OCI-M1 (cell line): ENCODE measurements around the gene COL25A1.
"Not testable (repeated sequence)": the region's sequence is repeated elsewhere in the genome, so short reads cannot be mapped to it uniquely, and the experiment has no call there.

Experiments used
- DNase-seq: peaks from one replicate; lab custom pipeline; 2025; lab: John Stamatoyannopoulos, UW

COL25A1 gene

DNA sequence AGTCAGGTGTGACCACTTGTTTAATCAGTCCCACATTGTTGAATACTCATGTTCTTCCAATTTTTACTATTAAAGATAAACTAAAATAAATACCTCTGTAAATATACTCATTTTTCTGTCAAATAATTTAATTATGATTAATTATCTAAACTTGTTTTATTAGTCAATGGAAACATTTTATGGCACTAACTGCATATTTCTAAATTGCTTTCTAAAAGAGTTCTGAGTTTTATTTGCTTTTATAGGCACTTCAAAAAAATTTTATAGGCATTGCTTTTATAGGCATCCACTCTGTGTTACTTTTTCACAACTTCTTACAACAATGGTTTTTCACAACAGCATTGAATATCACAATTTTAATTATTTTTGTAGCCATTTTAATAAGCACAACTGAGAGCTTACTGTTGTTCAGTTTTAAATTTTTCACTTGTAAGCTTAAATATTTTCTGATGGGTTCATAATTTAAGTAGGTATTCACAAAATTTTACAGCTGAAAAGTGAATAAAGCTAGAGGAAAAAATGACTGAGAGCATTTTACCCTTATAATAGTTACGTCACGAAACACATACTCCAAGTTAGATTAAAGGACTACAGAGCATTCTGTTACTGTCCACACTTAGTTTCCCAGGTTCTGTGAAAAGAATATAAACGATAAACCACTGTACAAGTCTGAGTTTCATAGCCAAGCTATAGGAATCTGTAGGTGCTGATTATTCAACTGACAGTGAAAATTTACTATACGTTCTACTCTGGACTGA lies 398.8 kb downstream of the COL25A1 start:
- DNase-seq: no peak

GRCh38 chr4:108902769-108903168 lies 399.7 kb downstream of the COL25A1 start:
- no peak for DNase-seq

GRCh38 chr4:108901291-108901690 lies 401.2 kb downstream of the COL25A1 start:
- DNase-seq: no peak

DNA sequence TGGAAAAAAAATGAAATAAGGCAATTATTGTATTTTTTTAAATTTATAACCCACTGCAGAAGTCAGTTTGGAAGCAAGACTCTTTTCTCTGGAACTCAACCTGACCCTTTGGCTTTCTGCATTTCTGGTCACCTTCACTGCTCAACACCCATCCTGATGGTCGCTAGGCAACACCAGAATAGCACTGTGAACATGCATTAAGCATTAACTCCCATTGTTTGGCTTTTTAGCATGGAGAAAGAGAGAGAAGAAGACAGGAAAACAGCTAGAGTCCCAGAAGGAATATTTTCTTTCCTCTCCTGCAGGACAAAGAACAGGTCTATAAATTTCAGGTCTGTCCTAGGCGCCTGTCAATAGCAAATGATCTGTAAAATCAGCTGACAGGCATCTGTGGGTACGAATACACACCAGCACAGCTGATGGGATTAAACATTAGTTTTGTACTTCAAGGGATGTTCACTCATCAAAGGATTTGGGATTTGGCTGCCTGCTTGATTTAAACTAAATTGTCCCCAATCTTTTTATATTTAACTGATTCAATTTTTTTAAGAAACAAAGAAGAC lies 402.4 kb downstream of the COL25A1 start:
- no peak for DNase-seq

DNA sequence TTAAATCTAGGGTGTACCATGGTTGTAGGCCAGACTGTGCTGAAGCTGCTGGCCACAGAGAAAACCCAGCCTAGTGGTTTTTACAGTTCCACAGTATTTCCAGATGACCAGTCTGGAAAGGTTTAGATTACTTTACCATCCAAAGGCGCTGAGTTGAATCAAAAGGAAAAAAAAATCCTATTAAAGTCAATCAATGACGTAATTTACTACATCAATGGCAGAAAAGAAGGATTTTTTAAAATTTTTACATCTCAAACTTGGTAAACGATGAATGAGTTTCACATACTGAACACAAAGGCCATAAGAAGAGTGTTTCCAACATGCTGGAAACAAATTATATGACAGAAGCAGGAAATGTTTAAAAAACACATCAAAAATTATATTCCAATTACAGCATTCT lies 409.0 kb downstream of the COL25A1 start:
- DNase-seq: no peak

- DNase-seq: no peak
Measured at GRCh38 chr4:108891896-108892590, 410.4 kb downstream of the COL25A1 start.

- DNase-seq: peak; percentile 9
Measured at GRCh38 chr4:108890484-108890881, 412.0 kb downstream of the COL25A1 start.

GRCh38 chr4:108889696-108890483 lies 412.6 kb downstream of the COL25A1 start:
- no peak for DNase-seq

GRCh38 chr4:108888769-108889168 lies 413.7 kb downstream of the COL25A1 start:
- no peak for DNase-seq

GRCh38 chr4:108887034-108887433 lies 415.4 kb downstream of the COL25A1 start:
- no peak for DNase-seq

- peak; percentile 10 for DNase-seq
Measured at GRCh38 chr4:108885211-108885610, 417.2 kb downstream of the COL25A1 start.

- DNase-seq: no peak
Measured at GRCh38 chr4:108884596-108884995, 417.9 kb downstream of the COL25A1 start.

- DNase-seq: no peak
Measured at GRCh38 chr4:108881986-108882385, 420.5 kb downstream of the COL25A1 start.

GRCh38 chr4:108881190-108881589 lies 421.3 kb downstream of the COL25A1 start:
- no peak for DNase-seq

DNA sequence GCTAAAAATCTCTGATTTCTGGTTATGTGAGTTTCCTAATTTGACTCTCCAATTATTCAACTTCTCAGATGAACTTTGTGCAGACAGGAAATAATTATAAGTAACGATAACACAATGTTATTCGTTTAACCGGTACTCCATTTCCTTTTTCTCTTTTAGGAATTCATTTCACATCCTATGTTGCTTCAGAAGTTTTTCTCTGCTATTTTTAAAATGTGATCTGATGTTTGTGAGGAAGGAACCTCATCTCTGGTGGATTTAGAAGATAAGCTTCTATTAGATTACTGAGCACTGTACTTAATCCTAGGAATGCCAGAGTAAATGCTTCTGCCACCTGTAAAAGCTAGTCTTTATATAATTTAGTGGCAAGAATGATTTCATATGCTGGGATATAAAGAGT lies 423.7 kb downstream of the COL25A1 start:
- no peak for DNase-seq

DNA sequence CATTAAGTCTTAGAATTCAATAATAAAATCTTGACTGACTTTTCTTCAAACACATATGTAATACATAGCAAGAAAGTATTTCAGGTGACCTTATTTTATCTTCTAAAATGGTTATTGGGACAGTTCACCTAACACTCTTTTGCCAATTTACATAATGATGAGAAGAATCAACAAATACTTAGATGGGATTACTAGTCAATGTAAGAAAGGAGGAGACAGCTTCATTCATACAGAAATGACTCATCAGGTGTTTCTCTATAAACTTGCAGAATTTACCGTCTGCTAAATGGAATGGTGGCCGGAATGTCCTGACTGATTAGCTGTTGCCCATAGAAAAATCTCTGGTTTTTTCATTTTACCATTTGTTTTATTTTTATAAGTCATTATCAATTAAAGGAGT lies 424.6 kb downstream of the COL25A1 start:
- no peak for DNase-seq

DNA sequence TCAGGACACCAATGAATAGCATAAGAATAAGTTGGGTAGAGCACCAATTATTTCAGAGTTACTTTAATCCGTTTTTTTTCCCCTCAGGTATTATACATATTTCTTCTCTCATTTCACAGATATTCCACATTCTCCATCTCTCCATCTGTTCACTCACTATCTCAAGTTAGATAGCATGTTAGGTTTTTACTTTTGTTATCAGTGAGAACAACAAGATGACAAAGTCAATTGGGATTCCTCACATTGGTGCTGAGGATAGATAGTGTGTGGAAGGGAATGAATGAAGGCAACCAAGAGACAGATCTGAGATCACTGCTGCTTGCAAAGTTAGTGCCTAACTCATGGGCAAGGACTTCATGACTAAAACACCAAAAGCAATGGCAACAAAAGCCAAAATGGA lies 427.7 kb downstream of the COL25A1 start:
- peak; percentile 7 for DNase-seq

GRCh38 chr4:108869970-108870369 lies 432.5 kb downstream of the COL25A1 start:
- DNase-seq: not testable (repeated sequence)

GRCh38 chr4:108868606-108869227 lies 433.7 kb downstream of the COL25A1 start:
- no peak for DNase-seq

DNA sequence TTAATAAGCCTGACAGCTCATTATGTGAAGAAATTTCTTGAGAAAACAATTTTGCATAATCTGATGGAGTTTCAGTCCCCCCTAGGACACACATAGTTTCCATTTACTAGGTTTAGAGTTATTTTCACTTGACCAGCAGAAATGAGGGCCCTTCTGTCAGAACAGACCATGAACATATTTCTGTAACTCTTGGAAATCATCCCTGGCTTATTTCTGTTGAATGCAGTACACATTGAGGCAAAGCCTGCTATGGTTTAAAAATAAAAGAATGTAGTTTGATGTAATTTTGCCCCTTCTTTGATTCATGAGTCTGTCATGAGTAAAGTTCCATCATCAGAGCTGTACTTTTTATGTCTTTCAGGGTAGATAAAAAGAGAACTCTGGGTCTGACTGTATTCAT lies 435.0 kb downstream of the COL25A1 start:
- no peak for DNase-seq

DNA sequence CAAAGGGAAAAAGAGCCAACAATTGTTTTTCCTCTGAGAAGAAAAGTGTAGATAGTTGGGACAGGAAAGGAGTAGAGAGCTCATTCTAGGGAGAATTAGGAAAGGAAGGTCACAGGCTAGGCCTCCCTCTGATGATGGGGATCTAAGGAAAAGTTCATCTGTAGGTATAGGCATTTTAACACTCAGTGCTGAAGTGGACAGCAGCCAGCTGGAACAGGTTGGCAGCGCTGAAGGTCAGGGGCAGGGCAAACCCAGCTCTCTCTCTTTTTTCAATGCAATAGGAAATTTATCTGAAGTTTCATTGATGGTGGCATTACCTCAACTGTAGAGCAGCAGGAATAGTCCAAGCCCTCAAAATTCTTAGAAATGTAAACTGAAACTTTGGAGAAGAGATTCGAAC lies 441.1 kb downstream of the COL25A1 start:
- DNase-seq: no peak

GRCh38 chr4:108854786-108855185 lies 447.7 kb downstream of the COL25A1 start:
- DNase-seq: no peak
